NCI-H510A (cell line): ENCODE measurements around the gene ALDH1L1.

Experiments used
- DNase-seq: peaks from one replicate; lab custom pipeline; 2025; lab: John Stamatoyannopoulos, UW

Gene ALDH1L1

GRCh38 chr3:126134219-126134975, 46.0 kb downstream of the ALDH1L1 start:
- DNase-seq: no peak

- DNase-seq: no peak
Measured at GRCh38 chr3:126133606-126134005, 46.8 kb downstream of the ALDH1L1 start.

- DNase-seq: no peak
Measured at GRCh38 chr3:126132751-126133511, 47.5 kb downstream of the ALDH1L1 start.

GRCh38 chr3:126131881-126132750, 48.3 kb downstream of the ALDH1L1 start:
- no peak for DNase-seq

- DNase-seq: no peak
Measured at GRCh38 chr3:126130981-126131745, 49.2 kb downstream of the ALDH1L1 start.

GRCh38 chr3:126130081-126130855, 50.1 kb downstream of the ALDH1L1 start:
- no peak for DNase-seq

GRCh38 chr3:126129398-126129891, 50.9 kb downstream of the ALDH1L1 start:
- no peak for DNase-seq

- DNase-seq: no peak
Measured at GRCh38 chr3:126128504-126129397, 51.6 kb downstream of the ALDH1L1 start.

GRCh38 chr3:126127904-126128303, 52.5 kb downstream of the ALDH1L1 start:
- DNase-seq: no peak

- DNase-seq: no peak
Measured at GRCh38 chr3:126127452-126127851, 52.9 kb downstream of the ALDH1L1 start.

GRCh38 chr3:126126811-126127431, 53.5 kb downstream of the ALDH1L1 start:
- no peak for DNase-seq

GRCh38 chr3:126126286-126126685, 54.1 kb downstream of the ALDH1L1 start:
- DNase-seq: no peak

GRCh38 chr3:126125781-126126251, 54.6 kb downstream of the ALDH1L1 start:
- DNase-seq: no peak

- DNase-seq: no peak
Measured at GRCh38 chr3:126125341-126125740, 55.0 kb downstream of the ALDH1L1 start.

- no peak for DNase-seq
Measured at GRCh38 chr3:126124896-126125295, 55.5 kb downstream of the ALDH1L1 start.

GRCh38 chr3:126124148-126124868, 56.1 kb downstream of the ALDH1L1 start:
- peak; percentile 5 for DNase-seq

- DNase-seq: no peak
Measured at GRCh38 chr3:126121632-126122031, 58.8 kb downstream of the ALDH1L1 start.

GRCh38 chr3:126121074-126121473, 59.3 kb downstream of the ALDH1L1 start:
- DNase-seq: no peak
